HEK293 (cell line): ENCODE results near the gene TAGLN.

Experiments
- KLF10 ChIP-seq: fragments of 450-650 bp; IDR thresholded peaks from 2 replicates; pipeline ENCODE4 v1.5.1; 2018; ENCODE audit warnings: missing biosample characterization, mild to moderate bottlenecking, missing genetic modification characterization
- ZBTB8A ChIP-seq: fragments of 450-650 bp; formaldehyde crosslinking; IDR thresholded peaks from 2 replicates; pipeline ENCODE4 v1.5.1; 2016; ENCODE audit warnings: missing biosample characterization, missing genetic modification characterization
- ZNF10 ChIP-seq: fragments of 450-650 bp; formaldehyde crosslinking; IDR thresholded peaks from 2 replicates; pipeline ENCODE4 v1.5.1; 2017; ENCODE audit warnings: missing biosample characterization, missing genetic modification characterization
- ZNF223 ChIP-seq: fragments of 450-650 bp; formaldehyde crosslinking; IDR thresholded peaks from 2 replicates; pipeline ENCODE4 v1.5.1; 2016; ENCODE audit warnings: missing biosample characterization, missing genetic modification characterization
- ZNF510 ChIP-seq: fragments of 450-650 bp; formaldehyde crosslinking; IDR thresholded peaks from 2 replicates; pipeline ENCODE4 v1.5.1; 2018; ENCODE audit warnings: mild to moderate bottlenecking, missing genetic modification characterization, missing biosample characterization; ENCODE audit not compliant: insufficient replicate concordance
- TF ChIP-seq, protein P1 (sequence below): fragments of 450-650 bp; formaldehyde crosslinking; IDR thresholded peaks from 2 replicates; pipeline ENCODE4 v1.5.1; 2016; ENCODE audit warnings: missing biosample characterization, missing genetic modification characterization
- TF ChIP-seq, protein P2 (sequence below): fragments of 450-650 bp; formaldehyde crosslinking; IDR thresholded peaks from 2 replicates; pipeline ENCODE4 v1.5.1; 2016; ENCODE audit warnings: missing biosample characterization, missing genetic modification characterization

DNA sequence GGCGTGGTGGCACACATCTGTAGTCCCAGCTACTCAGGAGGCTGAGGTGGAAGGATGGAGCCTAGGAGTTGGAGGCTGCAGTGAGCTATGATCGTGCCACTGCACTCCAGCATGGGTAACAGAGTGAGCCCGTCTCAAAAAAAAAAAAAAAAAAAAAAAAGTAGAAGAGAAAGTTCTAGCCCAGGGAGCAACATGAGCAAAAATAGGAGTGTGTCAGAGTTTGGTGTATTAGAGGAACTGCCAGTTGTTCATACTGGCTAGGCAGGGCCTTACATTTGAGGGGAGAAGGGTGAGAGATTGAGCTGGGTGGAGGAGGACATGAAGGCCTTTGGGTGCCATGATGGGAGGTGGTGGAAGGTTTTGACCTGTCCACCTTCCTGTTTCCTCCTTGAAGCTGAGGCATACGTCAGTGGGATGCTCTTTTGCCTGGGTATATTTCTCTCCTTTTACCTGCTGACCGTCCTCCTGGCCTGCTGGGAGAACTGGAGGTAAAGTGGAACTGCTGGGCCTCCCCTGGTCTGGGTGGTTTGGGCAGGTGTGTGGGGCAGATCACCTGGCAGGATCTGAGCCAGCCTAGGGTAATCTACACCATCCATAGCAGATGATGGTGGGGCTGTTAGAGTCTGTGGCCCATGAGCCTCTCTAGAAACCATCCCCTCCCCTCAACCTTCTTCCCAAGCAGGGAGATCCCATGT lies 13.3 kb upstream of the TAGLN start:
- no peak for TF ChIP-seq ZNF510 (tag by site-specific recombination)
- no peak for TF ChIP-seq KLF10 (tag by site-specific recombination)
- TF ChIP-seq ZNF223 (tag by site-specific recombination) = no peak
- TF ChIP-seq, protein P1, sequence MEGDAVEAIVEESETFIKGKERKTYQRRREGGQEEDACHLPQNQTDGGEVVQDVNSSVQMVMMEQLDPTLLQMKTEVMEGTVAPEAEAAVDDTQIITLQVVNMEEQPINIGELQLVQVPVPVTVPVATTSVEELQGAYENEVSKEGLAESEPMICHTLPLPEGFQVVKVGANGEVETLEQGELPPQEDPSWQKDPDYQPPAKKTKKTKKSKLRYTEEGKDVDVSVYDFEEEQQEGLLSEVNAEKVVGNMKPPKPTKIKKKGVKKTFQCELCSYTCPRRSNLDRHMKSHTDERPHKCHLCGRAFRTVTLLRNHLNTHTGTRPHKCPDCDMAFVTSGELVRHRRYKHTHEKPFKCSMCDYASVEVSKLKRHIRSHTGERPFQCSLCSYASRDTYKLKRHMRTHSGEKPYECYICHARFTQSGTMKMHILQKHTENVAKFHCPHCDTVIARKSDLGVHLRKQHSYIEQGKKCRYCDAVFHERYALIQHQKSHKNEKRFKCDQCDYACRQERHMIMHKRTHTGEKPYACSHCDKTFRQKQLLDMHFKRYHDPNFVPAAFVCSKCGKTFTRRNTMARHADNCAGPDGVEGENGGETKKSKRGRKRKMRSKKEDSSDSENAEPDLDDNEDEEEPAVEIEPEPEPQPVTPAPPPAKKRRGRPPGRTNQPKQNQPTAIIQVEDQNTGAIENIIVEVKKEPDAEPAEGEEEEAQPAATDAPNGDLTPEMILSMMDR = no peak
- TF ChIP-seq, protein P2, sequence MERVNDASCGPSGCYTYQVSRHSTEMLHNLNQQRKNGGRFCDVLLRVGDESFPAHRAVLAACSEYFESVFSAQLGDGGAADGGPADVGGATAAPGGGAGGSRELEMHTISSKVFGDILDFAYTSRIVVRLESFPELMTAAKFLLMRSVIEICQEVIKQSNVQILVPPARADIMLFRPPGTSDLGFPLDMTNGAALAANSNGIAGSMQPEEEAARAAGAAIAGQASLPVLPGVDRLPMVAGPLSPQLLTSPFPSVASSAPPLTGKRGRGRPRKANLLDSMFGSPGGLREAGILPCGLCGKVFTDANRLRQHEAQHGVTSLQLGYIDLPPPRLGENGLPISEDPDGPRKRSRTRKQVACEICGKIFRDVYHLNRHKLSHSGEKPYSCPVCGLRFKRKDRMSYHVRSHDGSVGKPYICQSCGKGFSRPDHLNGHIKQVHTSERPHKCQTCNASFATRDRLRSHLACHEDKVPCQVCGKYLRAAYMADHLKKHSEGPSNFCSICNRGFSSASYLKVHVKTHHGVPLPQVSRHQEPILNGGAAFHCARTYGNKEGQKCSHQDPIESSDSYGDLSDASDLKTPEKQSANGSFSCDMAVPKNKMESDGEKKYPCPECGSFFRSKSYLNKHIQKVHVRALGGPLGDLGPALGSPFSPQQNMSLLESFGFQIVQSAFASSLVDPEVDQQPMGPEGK (tag by site-specific recombination) = no peak
- no peak for TF ChIP-seq ZBTB8A
- TF ChIP-seq ZNF10 (tag by site-specific recombination) = no peak
